ENCODE data around the gene KDM4D. TPM values are rescaled to one million over a fixed set of nuclear protein-coding genes. Genes with fewer than 3 reads are reported as not detected.

The KDM4D gene
- total RNA-seq, 4 donors from 2014 or later: 0.54 TPM; not detected in 3

GRCh38 chr11:94974178-94974577, 669 bp downstream of the KDM4D start:
- Histone ChIP-seq H3K27me3 (no peaks in the 10 kb centered on the region), H3K4me3 (peak overlapping the region; percentile 74 to 86 (median 80)), H3K9me3 (no peaks in the 10 kb centered on the region), H3K27ac (no peak overlapping the region), H3K36me3 (peaks cover 0 to 27% (median 0%) of the 10 kb centered on the region in 3 donors), H3K4me1 (peaks cover 0 to 15% (median 0%) of the 10 kb centered on the region in 4 donors)
- DNase-seq: no peak
- TF ChIP-seq CTCF (IDR thresholded peaks at IDR 0.05) (no peak), POLR2A (IDR thresholded peaks at IDR 0.05) (no peak)

- Histone ChIP-seq H3K27ac (no peak overlapping the region), H3K4me1 (peaks cover 0 to 15% (median 0%) of the 10 kb centered on the region in 4 donors), H3K4me3 (no peak overlapping the region), H3K27me3 (no peaks in the 10 kb centered on the region), H3K9me3 (no peaks in the 10 kb centered on the region), H3K36me3 (peaks cover 0 to 12% (median 0%) of the 10 kb centered on the region in 3 donors)
- DNase-seq: no peak
- TF ChIP-seq CTCF (IDR thresholded peaks at IDR 0.05) (no peak), POLR2A (IDR thresholded peaks at IDR 0.05) (no peak)
Observed at GRCh38 chr11:94975599-94975998, 2.1 kb downstream of the KDM4D start.

- no peaks in the 10 kb centered on the region for H3K4me1 ChIP-seq
- no peak for DNase-seq
- no peaks in the 10 kb centered on the region for H3K27me3 ChIP-seq
- no peak for TF ChIP-seq CTCF (IDR thresholded peaks at IDR 0.05)
- TF ChIP-seq POLR2A (IDR thresholded peaks at IDR 0.05): no peak
- H3K4me3 ChIP-seq: no peak overlapping the region
- no peaks in the 10 kb centered on the region for H3K9me3 ChIP-seq
- H3K27ac ChIP-seq: no peak overlapping the region
- H3K36me3 ChIP-seq: no peaks in the 10 kb centered on the region
Observed at GRCh38 chr11:94987378-94987777, 13.9 kb downstream of the KDM4D start.

GRCh38 chr11:94988748-94989147, 15.2 kb downstream of the KDM4D start:
- TF ChIP-seq CTCF (IDR thresholded peaks at IDR 0.05) (no peak), POLR2A (IDR thresholded peaks at IDR 0.05) (no peak)
- Histone ChIP-seq H3K27ac (no peak overlapping the region), H3K36me3 (no peaks in the 10 kb centered on the region), H3K9me3 (no peaks in the 10 kb centered on the region), H3K4me3 (no peak overlapping the region), H3K4me1 (no peaks in the 10 kb centered on the region), H3K27me3 (no peaks in the 10 kb centered on the region)
- no peak for DNase-seq

GRCh38 chr11:94993400-94993943, 20.0 kb downstream of the KDM4D start:
- Histone ChIP-seq H3K36me3 (no peaks in the 10 kb centered on the region), H3K4me1 (no peaks in the 10 kb centered on the region), H3K27ac (no peak overlapping the region), H3K27me3 (no peaks in the 10 kb centered on the region), H3K4me3 (no peak overlapping the region), H3K9me3 (no peaks in the 10 kb centered on the region)
- DNase-seq: no peak
- TF ChIP-seq CTCF (IDR thresholded peaks at IDR 0.05) (no peak), POLR2A (IDR thresholded peaks at IDR 0.05) (no peak)

- DNase-seq: no peak
- H3K27me3 ChIP-seq: no peaks in the 10 kb centered on the region
- no peaks in the 10 kb centered on the region for H3K36me3 ChIP-seq
- H3K4me3 ChIP-seq: no peak overlapping the region
- no peaks in the 10 kb centered on the region for H3K9me3 ChIP-seq
- H3K4me1 ChIP-seq: no peaks in the 10 kb centered on the region
- no peak overlapping the region for H3K27ac ChIP-seq
- TF ChIP-seq CTCF (IDR thresholded peaks at IDR 0.05) (peak in 2 of 6 experiments; percentile 10 to 14), POLR2A (IDR thresholded peaks at IDR 0.05) (no peak)
Observed at GRCh38 chr11:94997437-94997836, 23.9 kb downstream of the KDM4D start.
